Lower lobe of right lung (tissue), 2 donors: ENCODE measurements around the gene MDGA2. TPM values are rescaled to one million over a fixed set of nuclear protein-coding genes. Genes with fewer than 3 reads are reported as not detected.
"Not testable (repeated sequence)": the region's sequence is repeated elsewhere in the genome, so short reads cannot be mapped to it uniquely, and the experiment has no call there.

Experiments
- ATAC-seq, 2 donors: fragments of 200-7000 bp; cut with Tn5 transposase; one replicate each; pipeline ENCODE4 v1.9.1; 2020 to 2022; ENCODE audit warnings: mild to moderate bottlenecking in 2 of 2, moderate library complexity in 2 of 2
- DNase-seq: peaks from one replicate; pipeline ENCODE4 v3.0.0-alpha.2; 2020
- H3K27ac ChIP-seq: fragments of 200-600 bp; one replicate; pipeline ENCODE4 v1.8.0; 2022
- H3K27me3 ChIP-seq: fragments of 200-600 bp; one replicate; pipeline ENCODE4 v1.8.0; 2022; ENCODE audit warnings: low read depth
- H3K36me3 ChIP-seq: fragments of 200-600 bp; one replicate; pipeline ENCODE4 v1.8.0; 2022; ENCODE audit warnings: mild to moderate bottlenecking
- H3K4me1 ChIP-seq: fragments of 200-600 bp; one replicate; pipeline ENCODE4 v1.8.0; 2022
- H3K4me3 ChIP-seq: fragments of 200-600 bp; one replicate; pipeline ENCODE4 v1.8.0; 2022; ENCODE audit warnings: mild to moderate bottlenecking
- H3K9me3 ChIP-seq: fragments of 200-600 bp; one replicate; pipeline ENCODE4 v1.8.0; 2022
- CTCF ChIP-seq: fragments of 200-600 bp; IDR thresholded peaks from one replicate; pipeline ENCODE4 v1.8.0; 2022; ENCODE audit warnings: antibody characterized with exemption, mild to moderate bottlenecking
- intact Hi-C: fragments of 100-400 bp; cut with DNase I; formaldehyde crosslinking; loops from one replicate; pipeline ENCODE4 v1.11.0; 2022
- total RNA-seq: library from RNA; stranded (reverse); fragmentation: NEBNext Ultra II Directional; extraction: Animal tissue kit (Norgen Biotek cat#: 25700); gene quantifications from one replicate; pipeline ENCODE4 v1.2.1, GENCODE V29; 2021
- donor health status: DM: no; HTN: yes; CAD: no; lungs with severe emphysema.

MDGA2 gene
- total RNA-seq, 1 donor from 2014 or later: 0.24 TPM

GRCh38 chr14:47297374-47297773 lies 378.0 kb downstream of the MDGA2 start:
- Histone ChIP-seq H3K27me3 (no peaks in the 10 kb centered on the region), H3K27ac (no peak overlapping the region), H3K4me3 (no peak overlapping the region), H3K4me1 (no peaks in the 10 kb centered on the region), H3K9me3 (no peaks in the 10 kb centered on the region), H3K36me3 (no peaks in the 10 kb centered on the region)
- no peak for TF ChIP-seq CTCF
- ATAC-seq (no peak), DNase-seq (no peak)
- intact Hi-C loops: no loop called here

GRCh38 chr14:47284283-47284682 lies 391.1 kb downstream of the MDGA2 start:
- Histone ChIP-seq H3K27ac (no peak overlapping the region), H3K36me3 (no peaks in the 10 kb centered on the region), H3K4me1 (no peaks in the 10 kb centered on the region), H3K9me3 (no peaks in the 10 kb centered on the region), H3K27me3 (no peaks in the 10 kb centered on the region), H3K4me3 (no peak overlapping the region)
- TF ChIP-seq CTCF: no peak
- intact Hi-C loops: no loop called here
- DNase-seq (no peak), ATAC-seq (no peak)

GRCh38 chr14:47281761-47282160 lies 393.6 kb downstream of the MDGA2 start:
- intact Hi-C loops, H3K9me3 ChIP-seq, H3K27ac ChIP-seq, ATAC-seq, H3K4me1 ChIP-seq, H3K36me3 ChIP-seq, DNase-seq, H3K4me3 ChIP-seq, H3K27me3 ChIP-seq: not testable (repeated sequence)

- Histone ChIP-seq H3K9me3 (no peaks in the 10 kb centered on the region), H3K27me3 (no peaks in the 10 kb centered on the region), H3K27ac (no peak overlapping the region), H3K4me3 (no peak overlapping the region), H3K36me3 (no peaks in the 10 kb centered on the region), H3K4me1 (no peaks in the 10 kb centered on the region)
- intact Hi-C loops: no loop called here
- DNase-seq (no peak), ATAC-seq (peak; percentile 80 to 89)
- TF ChIP-seq CTCF: peak; percentile 60
Measured at GRCh38 chr14:47278233-47278842, 397.1 kb downstream of the MDGA2 start.

GRCh38 chr14:47277703-47278102 lies 397.7 kb downstream of the MDGA2 start:
- intact Hi-C loops: no loop called here
- peak; percentile 70 to 86 for ATAC-seq
- no peaks in the 10 kb centered on the region for H3K36me3 ChIP-seq
- no peak overlapping the region for H3K27ac ChIP-seq
- DNase-seq: no peak
- no peaks in the 10 kb centered on the region for H3K4me1 ChIP-seq
- no peaks in the 10 kb centered on the region for H3K27me3 ChIP-seq
- H3K9me3 ChIP-seq: no peaks in the 10 kb centered on the region
- H3K4me3 ChIP-seq: no peak overlapping the region
- TF ChIP-seq CTCF: no peak

- Histone ChIP-seq H3K4me3 (no peak overlapping the region), H3K27me3 (no peaks in the 10 kb centered on the region), H3K36me3 (no peaks in the 10 kb centered on the region), H3K9me3 (no peaks in the 10 kb centered on the region), H3K4me1 (no peaks in the 10 kb centered on the region), H3K27ac (no peak overlapping the region)
- DNase-seq (no peak), ATAC-seq (peak in 1 of 2 donors; percentile 15)
- no peak for TF ChIP-seq CTCF
- intact Hi-C loops: no loop called here
Measured at GRCh38 chr14:47276931-47277330, 398.5 kb downstream of the MDGA2 start.
